ENCODE measurements around the gene GALK2.

GALK2 gene

GRCh38 chr15:49169880-49170597, at the start of gene GALK2:
Gene GALK2 (plus strand): TSS chr15:49170247. CDS start chr15:49170323, 76 bp downstream.
- DNase-seq: peak; percentile 91 to 95

GRCh38 chr15:49120832-49121231, 49.2 kb upstream of the GALK2 start:
- no peak for DNase-seq

GRCh38 chr15:49121901-49122300, 48.1 kb upstream of the GALK2 start:
- no peak for DNase-seq

- DNase-seq: no peak
These were observed 47.4 kb upstream of the GALK2 start for GRCh38 chr15:49122541-49123062.

- no peak for DNase-seq
These were observed 45.7 kb upstream of the GALK2 start for GRCh38 chr15:49124371-49124770.

GRCh38 chr15:49131403-49131802, 38.6 kb upstream of the GALK2 start:
- DNase-seq: no peak

- DNase-seq: no peak
These were observed 35.2 kb upstream of the GALK2 start for GRCh38 chr15:49134683-49135341.

- DNase-seq: no peak
These were observed 34.6 kb upstream of the GALK2 start for GRCh38 chr15:49135342-49135857.

- no peak for DNase-seq
These were observed 34.1 kb upstream of the GALK2 start for GRCh38 chr15:49135911-49136310.

GRCh38 chr15:49137861-49138260, 32.2 kb upstream of the GALK2 start:
- DNase-seq: no peak

GRCh38 chr15:49145651-49146609, 24.1 kb upstream of the GALK2 start:
- peak; percentile 19 to 78 for DNase-seq

GRCh38 chr15:49148298-49148697, 21.7 kb upstream of the GALK2 start:
- DNase-seq: peak in 1 of 2 experiments; percentile 2

GRCh38 chr15:49148727-49149126, 21.3 kb upstream of the GALK2 start:
- DNase-seq: no peak

GRCh38 chr15:49151831-49152230, 18.2 kb upstream of the GALK2 start:
- DNase-seq: no peak

- DNase-seq: no peak
These were observed 17.3 kb upstream of the GALK2 start for GRCh38 chr15:49152552-49153312.

- no peak for DNase-seq
These were observed 15.7 kb upstream of the GALK2 start for GRCh38 chr15:49154359-49154758.

GRCh38 chr15:49154799-49155109, 15.3 kb upstream of the GALK2 start:
- DNase-seq: no peak

- DNase-seq: peak; percentile 98
These were observed 14.8 kb upstream of the GALK2 start, which contains the start of gene COPS2 for GRCh38 chr15:49155110-49155833. Gene COPS2 (minus strand): TSS chr15:49155599. CDS start chr15:49155578, 21 bp downstream.

GRCh38 chr15:49155834-49156627, 14.0 kb upstream of the GALK2 start:
- peak in 1 of 2 experiments; percentile 34 for DNase-seq

GRCh38 chr15:49163678-49164077, 6.4 kb upstream of the GALK2 start:
- no peak for DNase-seq

GRCh38 chr15:49164865-49165264, 5.2 kb upstream of the GALK2 start:
- DNase-seq: no peak

Measured in NCI-H526 (cell line).